Camera-type eye (tissue), 1 donor: Measurements from ENCODE around the gene PCYT1A. TPM values are rescaled to one million over a fixed set of nuclear protein-coding genes. Genes with fewer than 3 reads are reported as not detected.

Experiments
- total RNA-seq: library from RNA; depleted of rRNA; stranded (reverse); fragments of >200 nt; gene quantifications from one replicate; pipeline ENCODE4 v1.2.3, GENCODE V29; 2014

PCYT1A gene
- total RNA-seq: 48.7 TPM

DNA sequence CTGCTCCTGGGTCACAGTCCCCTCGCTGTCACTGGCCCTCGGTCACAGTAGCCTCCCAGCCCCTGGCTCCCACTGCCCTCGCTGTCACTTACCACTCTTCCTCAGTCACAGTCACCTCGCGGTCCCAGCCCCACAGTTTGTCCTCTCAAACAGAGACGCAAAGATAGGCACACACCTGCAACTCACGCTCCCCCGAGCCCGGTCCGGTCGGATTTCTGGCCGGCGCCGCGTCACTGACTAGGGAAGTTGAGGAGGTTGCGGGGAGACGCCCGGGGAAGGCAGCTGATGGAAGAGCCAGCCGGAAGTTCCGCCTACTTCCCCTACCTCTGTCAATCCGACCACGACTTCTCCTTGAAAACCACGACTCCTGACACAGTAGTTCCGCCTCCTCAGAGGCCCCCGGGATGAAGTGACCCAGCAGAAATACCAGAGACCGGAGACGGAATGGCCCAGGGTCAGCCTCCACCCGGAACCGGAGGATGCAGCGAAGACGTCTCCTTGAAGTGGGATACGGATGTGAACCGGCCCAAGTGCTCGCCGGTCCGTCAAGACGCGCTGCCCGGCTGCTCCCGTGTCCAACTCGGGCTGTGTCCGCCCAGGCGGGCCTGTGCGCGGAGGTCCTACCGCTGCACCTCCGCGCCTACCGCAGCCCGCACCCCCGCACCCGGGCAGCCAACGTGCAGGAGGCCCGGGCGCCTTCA, at the start of gene PCYT1A:
Gene PCYT1A (minus strand): TSS at position 287 of the 701 bp plus-strand sequence. CDS start 17,195 bp downstream, outside the sequence.

GRCh38 chr3:196317687-196318467, 30.4 kb upstream of the PCYT1A start, which contains the start of gene DYNLT2B:
Gene DYNLT2B, minus strand, starts transcription at chr3:196318240. Its CDS starts 88 bp downstream, at chr3:196318152.

GRCh38 chr3:196216089-196216564, 71.4 kb downstream of the PCYT1A start, which contains the start of gene SLC51A:
Gene SLC51A, plus strand, starts transcription at chr3:196216534. Its CDS starts 179 bp downstream, at chr3:196216713.

GRCh38 chr3:196210673-196211556, 76.6 kb downstream of the PCYT1A start, which contains the start of gene ZDHHC19:
Gene ZDHHC19, minus strand, starts transcription at chr3:196211400. Its CDS starts 85 bp downstream, at chr3:196211315.

Other genes starting within 250 kb of the PCYT1A start
- 99.2 TPM for gene TFRC, start 205.6 kb downstream of the PCYT1A start, total RNA-seq
- gene ZDHHC19, start 76.3 kb downstream of the PCYT1A start, total RNA-seq: not detected
- gene SLC51A, start 71.2 kb downstream of the PCYT1A start, total RNA-seq: 0.77 TPM
- 14.8 TPM for gene DYNLT2B, start 30.5 kb upstream of the PCYT1A start, total RNA-seq
- not detected for gene TM4SF19, start 50.7 kb upstream of the PCYT1A start, total RNA-seq
- 69.9 TPM for gene UBXN7, start 144.7 kb upstream of the PCYT1A start, total RNA-seq
- 16.9 TPM for gene RNF168, start 216.0 kb upstream of the PCYT1A start, total RNA-seq
- 0.38 TPM for gene SMCO1, start 227.6 kb upstream of the PCYT1A start, total RNA-seq